Colonic mucosa (tissue), 2 donors: Measurements from ENCODE around the gene TEDC1. TPM values are rescaled to one million over a fixed set of nuclear protein-coding genes. Genes with fewer than 3 reads are reported as not detected.

Experiments
- total RNA-seq, 2 donors: library from RNA; stranded (reverse); fragmentation: NEBNext Ultra II Directional in 1 of 2; extraction: Animal tissue kit (Norgen Biotek cat#: 25700) in 1 of 2; gene quantifications; one replicate each; pipeline ENCODE4 v1.2.1, GENCODE V29; 2021
- donor health status: DM: no; HTN: no; CAD: no.
- donor health status: DM: no; HTN: no; CAD: no.

TEDC1 gene
- total RNA-seq, 2 donors from 2014 or later: 15.0 to 55.7 TPM

Other genes with a start within 250 kb of the TEDC1 start
- gene BTBD6, start 242.7 kb upstream of the TEDC1 start, total RNA-seq: 10 to 100 TPM; 56.9 to 66.0 TPM
- 10 to 100 TPM; 27.2 to 40.6 TPM for gene BRF1, start 190.2 kb upstream of the TEDC1 start, total RNA-seq
- gene PACS2, start 176.5 kb upstream of the TEDC1 start, total RNA-seq: 10 to 100 TPM; 44.1 to 82.5 TPM
- 1 to 10 TPM; 1.4 to 2.4 TPM for gene TEX22, start 92.7 kb upstream of the TEDC1 start, total RNA-seq
- gene MTA1, start 71.4 kb upstream of the TEDC1 start, total RNA-seq: 10 to 100 TPM; 47.0 to 90.2 TPM
- 10 to 100 TPM; 11.3 to 20.3 TPM for gene CRIP2, start 16.4 kb upstream of the TEDC1 start, total RNA-seq
- 100 to 1,000 TPM in 1 of 2 donors, 10 to 100 TPM in 1; 97.1 to 220 TPM for gene CRIP1, start 4.4 kb upstream of the TEDC1 start, total RNA-seq
- under 1 TPM; 0.82 TPM for gene TMEM121, start 35.3 kb downstream of the TEDC1 start, total RNA-seq